K562 (cell line): ENCODE data around the gene TAF15. TPM values are rescaled to one million over a fixed set of nuclear protein-coding genes. Genes with fewer than 3 reads are reported as not detected.
A peak's percentile ranks its signal among the peaks of the same experiment; 100 is the strongest.

ENCODE experiments used
- CHD4 ChIP-seq: fragments of 200-600 bp; sonication (generic); IDR thresholded peaks from 3 replicates; pipeline ENCODE4 v1.6.1; 2012; ENCODE audit warnings: low read depth, mild to moderate bottlenecking, mixed read lengths, low read length, inconsistent platforms; ENCODE audit not compliant: insufficient read depth, insufficient replicate concordance, poor library complexity, severe bottlenecking
- EWSR1 ChIP-seq: fragments of 450-650 bp; IDR thresholded peaks from 2 replicates; pipeline ENCODE4 v1.6.1; 2018; ENCODE audit warnings: borderline replicate concordance, mild to moderate bottlenecking, low read depth, moderate library complexity; ENCODE audit not compliant: partially characterized antibody
- EZH2 ChIP-seq: IDR thresholded peaks from 2 replicates; pipeline ENCODE4 v1.6.1; 2012; ENCODE audit warnings: low read depth, mild to moderate bottlenecking, inconsistent platforms, low read length, borderline replicate concordance
- FOS ChIP-seq: IDR thresholded peaks from 3 replicates; pipeline ENCODE4 v1.6.1; 2011; ENCODE audit not compliant: insufficient read length; ENCODE audit errors: extremely low read depth
- MAZ ChIP-seq, 2 experiments: fragments of 450-650 bp in 1 of 2; sonication (generic) in 1 of 2; formaldehyde crosslinking; IDR thresholded peaks in 1 of 2; conservative IDR thresholded peaks in 1 of 2; 2 replicates each; pipeline versions ENCODE4 v1.4.0 to v1.5.0; 2020; ENCODE audit warnings: mild to moderate bottlenecking in 1 of 2, missing genetic modification reagents in 1 of 2
- NR2F6 ChIP-seq: fragments of 450-650 bp; formaldehyde crosslinking; IDR thresholded peaks from 2 replicates; pipeline ENCODE4 v1.4.0; 2020; ENCODE audit warnings: mild to moderate bottlenecking
- POLR2A ChIP-seq: fragments of 450-650 bp; conservative IDR thresholded peaks from 2 replicates; pipeline ENCODE4 v1.6.1; 2016
- POLR3G ChIP-seq: IDR thresholded peaks from 2 replicates; pipeline ENCODE4 v1.6.1; 2011; ENCODE audit not compliant: insufficient read length, insufficient replicate concordance; ENCODE audit errors: extremely low read depth
- RUNX1 ChIP-seq: sonication (generic); IDR thresholded peaks from 2 replicates; pipeline ENCODE4 v1.6.1; 2016; ENCODE audit warnings: antibody characterized with exemption, low read depth
- SIX5 ChIP-seq, 2 experiments: IDR thresholded peaks; 2 replicates each; pipeline ENCODE4 v1.6.1; 2011; ENCODE audit warnings: low read length in 2 of 2, borderline replicate concordance in 1 of 2, low read depth in 1 of 2, mild to moderate bottlenecking in 1 of 2, moderate library complexity in 1 of 2; ENCODE audit not compliant: insufficient read depth in 1 of 2
- SMARCA4 ChIP-seq: fragments of 450-650 bp; IDR thresholded peaks from 2 replicates; pipeline ENCODE4 v1.6.1; 2016
- ZNF212 ChIP-seq: fragments of 450-650 bp; formaldehyde crosslinking; IDR thresholded peaks from 2 replicates; pipeline ENCODE4 v1.4.0; 2020; ENCODE audit warnings: mild to moderate bottlenecking
- ZNF324 ChIP-seq: fragments of 250-450 bp; sonication (Bioruptor Pico); IDR thresholded peaks from 2 replicates; pipeline ENCODE4 v1.4.0; 2020; ENCODE audit warnings: mild to moderate bottlenecking
- ZNF644 ChIP-seq: fragments of 200-800 bp; sonication (Bioruptor generic); IDR thresholded peaks from 2 replicates; pipeline ENCODE4 v1.6.1; 2016; ENCODE audit warnings: low read depth, missing genetic modification characterization, missing compliant biosample characterization
- polyA plus RNA-seq, 8 experiments: library from polyadenylated mRNA; depleted of rRNA in 4 of 8; stranded (reverse) in 5 of 8; unstranded in 3 of 8; fragments of >200 nt; fragmentation: Nextera tagmentation in 2 of 8; fragmentation: Illumina TruSeq in 1 of 8; extraction: Ambion mirVana in 2 of 8; extraction: Trizol in 1 of 8; gene quantifications; 2 replicates each; pipeline versions ENCODE4 v1.2.1 to v1.2.3, GENCODE V29; 2011 to 2014; ENCODE audit warnings: inconsistent platforms in 1 of 8, missing spikeins in 1 of 8
- total RNA-seq, 7 experiments: library from RNA; depleted of rRNA in 6 of 7; stranded (reverse); fragments of >200 nt in 6 of 7; fragmentation: Illumina TruSeq in 2 of 7; extraction: Trizol in 2 of 7; gene quantifications; 2 replicates each; pipeline versions ENCODE4 v1.2.1 to v1.2.3, GENCODE V29; 2011 to 2021; ENCODE audit warnings: low replicate concordance in 1 of 7
- TF ChIP-seq, protein P1 (sequence below): fragments of 250-450 bp; sonication (Bioruptor Pico); IDR thresholded peaks from 2 replicates; pipeline ENCODE4 v1.8.0; 2021; ENCODE audit warnings: borderline replicate concordance, mild to moderate bottlenecking, moderate library complexity; ENCODE audit not compliant: poor library complexity, severe bottlenecking
- TF ChIP-seq, protein P2 (sequence below), 2 experiments: fragments of 450-650 bp; IDR thresholded peaks; 2 replicates each; pipeline ENCODE4 v1.6.1; 2016
- TF ChIP-seq, protein P3 (sequence below): sonication (generic); formaldehyde crosslinking; IDR thresholded peaks from 2 replicates; pipeline ENCODE4 v1.8.1; 2023; ENCODE audit warnings: mild to moderate bottlenecking, missing genetic modification reagents
- TF ChIP-seq, protein P4 (sequence below): sonication (generic); formaldehyde crosslinking; IDR thresholded peaks from 2 replicates; pipeline ENCODE4 v1.8.0; 2022; ENCODE audit warnings: mild to moderate bottlenecking, missing genetic modification reagents

TAF15 gene
- total and polyA plus RNA-seq, 9 of the 15 experiments (the other 6 are each of a cell fraction or from before 2014, with no cell fraction given) = 4.1 to 272 (median 56.8) TPM

DNA sequence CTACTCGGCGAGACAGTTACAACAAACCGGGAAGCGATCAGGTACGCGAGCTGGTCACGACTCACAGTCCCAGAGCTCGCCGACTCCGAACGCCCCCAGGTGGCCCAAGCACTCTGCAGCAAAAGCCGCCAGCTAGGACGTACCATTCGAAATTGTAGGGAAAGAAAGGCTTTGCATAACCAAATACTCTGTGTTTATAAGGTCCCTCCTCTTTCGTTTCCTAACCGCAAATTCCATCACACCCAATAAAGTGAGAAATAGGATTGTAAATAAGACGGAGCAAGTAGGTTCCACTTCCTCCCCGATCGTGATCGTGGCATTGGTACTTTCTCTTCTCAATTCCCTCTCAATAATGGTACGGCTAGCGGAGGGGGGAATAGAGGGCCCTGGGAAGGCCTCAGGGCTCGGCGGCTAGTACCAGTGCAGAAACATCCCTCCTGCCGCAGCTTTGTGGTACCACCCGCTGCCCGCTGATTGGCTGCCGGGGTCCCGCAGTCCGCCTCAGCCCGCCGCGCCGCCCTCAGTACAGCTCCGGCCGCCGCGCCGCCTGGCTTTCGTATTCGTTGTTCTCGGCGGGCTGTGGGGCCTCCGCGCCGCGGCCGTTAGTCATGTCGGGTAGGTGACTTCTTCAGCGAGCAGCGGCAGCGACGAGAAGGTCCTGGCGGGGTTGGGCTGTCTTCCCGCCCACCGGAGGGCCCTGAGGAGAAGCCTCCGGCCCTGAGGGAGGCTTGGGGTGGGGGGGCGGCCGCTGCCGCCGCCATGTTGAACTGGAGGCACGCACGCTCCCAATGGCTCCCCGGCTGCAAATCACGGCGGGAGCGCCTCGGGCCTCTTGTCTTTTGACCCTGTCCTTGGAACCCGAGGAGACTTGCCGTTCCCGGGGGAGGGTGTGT lies at the start of gene TAF15 (continued):
- TF ChIP-seq, protein P1, sequence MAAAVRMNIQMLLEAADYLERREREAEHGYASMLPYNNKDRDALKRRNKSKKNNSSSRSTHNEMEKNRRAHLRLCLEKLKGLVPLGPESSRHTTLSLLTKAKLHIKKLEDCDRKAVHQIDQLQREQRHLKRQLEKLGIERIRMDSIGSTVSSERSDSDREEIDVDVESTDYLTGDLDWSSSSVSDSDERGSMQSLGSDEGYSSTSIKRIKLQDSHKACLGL = no peak
- TF ChIP-seq RUNX1 = no peak
- peak; percentile 67 to 85 for TF ChIP-seq MAZ (CRISPR knock-in tag; conservative IDR thresholded peaks at IDR 0.05 in 1 of 2, IDR thresholded peaks at IDR 0.05 in 1 of 2)
- 0 out of 2 replicates have a peak, but pooled peaks have one; percentile 49 for TF ChIP-seq ZNF212 (CRISPR knock-in tag)
- no peak for TF ChIP-seq ZNF324
- TF ChIP-seq, protein P2, sequence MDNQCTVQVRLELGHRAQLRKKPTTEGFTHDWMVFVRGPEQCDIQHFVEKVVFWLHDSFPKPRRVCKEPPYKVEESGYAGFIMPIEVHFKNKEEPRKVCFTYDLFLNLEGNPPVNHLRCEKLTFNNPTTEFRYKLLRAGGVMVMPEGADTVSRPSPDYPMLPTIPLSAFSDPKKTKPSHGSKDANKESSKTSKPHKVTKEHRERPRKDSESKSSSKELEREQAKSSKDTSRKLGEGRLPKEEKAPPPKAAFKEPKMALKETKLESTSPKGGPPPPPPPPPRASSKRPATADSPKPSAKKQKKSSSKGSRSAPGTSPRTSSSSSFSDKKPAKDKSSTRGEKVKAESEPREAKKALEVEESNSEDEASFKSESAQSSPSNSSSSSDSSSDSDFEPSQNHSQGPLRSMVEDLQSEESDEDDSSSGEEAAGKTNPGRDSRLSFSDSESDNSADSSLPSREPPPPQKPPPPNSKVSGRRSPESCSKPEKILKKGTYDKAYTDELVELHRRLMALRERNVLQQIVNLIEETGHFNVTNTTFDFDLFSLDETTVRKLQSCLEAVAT (IDR thresholded peaks at IDR 0.05) = peak in 1 of 2 experiments; percentile 50; a peak in 2 of 4 replicates
- TF ChIP-seq SMARCA4 = 0 out of 2 replicates have a peak, but pooled peaks have one; percentile 0
- no peak for TF ChIP-seq CHD4
- no peak for TF ChIP-seq POLR3G
- TF ChIP-seq NR2F6 (CRISPR knock-in tag) = no peak
- peak; percentile 26 for TF ChIP-seq FOS
- no peak for TF ChIP-seq EZH2
- TF ChIP-seq SIX5 (IDR thresholded peaks at IDR 0.05; ENCODE audit: borderline replicate concordance in 1 of 2, insufficient read depth in 1 of 2, low read depth in 1 of 2, low read length in 2 of 2) = peak; percentile 36 to 50; a peak in 2 of 4 replicates
- TF ChIP-seq, protein P3, sequence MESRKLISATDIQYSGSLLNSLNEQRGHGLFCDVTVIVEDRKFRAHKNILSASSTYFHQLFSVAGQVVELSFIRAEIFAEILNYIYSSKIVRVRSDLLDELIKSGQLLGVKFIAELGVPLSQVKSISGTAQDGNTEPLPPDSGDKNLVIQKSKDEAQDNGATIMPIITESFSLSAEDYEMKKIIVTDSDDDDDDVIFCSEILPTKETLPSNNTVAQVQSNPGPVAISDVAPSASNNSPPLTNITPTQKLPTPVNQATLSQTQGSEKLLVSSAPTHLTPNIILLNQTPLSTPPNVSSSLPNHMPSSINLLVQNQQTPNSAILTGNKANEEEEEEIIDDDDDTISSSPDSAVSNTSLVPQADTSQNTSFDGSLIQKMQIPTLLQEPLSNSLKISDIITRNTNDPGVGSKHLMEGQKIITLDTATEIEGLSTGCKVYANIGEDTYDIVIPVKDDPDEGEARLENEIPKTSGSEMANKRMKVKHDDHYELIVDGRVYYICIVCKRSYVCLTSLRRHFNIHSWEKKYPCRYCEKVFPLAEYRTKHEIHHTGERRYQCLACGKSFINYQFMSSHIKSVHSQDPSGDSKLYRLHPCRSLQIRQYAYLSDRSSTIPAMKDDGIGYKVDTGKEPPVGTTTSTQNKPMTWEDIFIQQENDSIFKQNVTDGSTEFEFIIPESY (CRISPR knock-in tag) = peak; percentile 12; the same call in 1 of the 2 replicates
- peak; percentile 99 for TF ChIP-seq POLR2A
- no peak; the same call in 1 of the 2 replicates for TF ChIP-seq ZNF644
- TF ChIP-seq, protein P4, sequence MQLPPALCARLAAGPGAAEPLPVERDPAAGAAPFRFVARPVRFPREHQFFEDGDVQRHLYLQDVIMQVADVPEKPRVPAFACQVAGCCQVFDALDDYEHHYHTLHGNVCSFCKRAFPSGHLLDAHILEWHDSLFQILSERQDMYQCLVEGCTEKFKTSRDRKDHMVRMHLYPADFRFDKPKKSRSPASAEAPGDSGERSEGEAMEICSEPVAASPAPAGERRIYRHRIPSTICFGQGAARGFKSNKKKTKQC = 0 out of 2 replicates have a peak, but pooled peaks have one; percentile 51
- TF ChIP-seq EWSR1 = no peak
